GM19468 (cell line): ENCODE results near the gene PRDM16.

ENCODE experiments used
- ATAC-seq: cut with Tn5 transposase; IDR thresholded peaks from one replicate; pipeline ENCODE4 v1.9.1; 2021; ENCODE audit warnings: mild to moderate bottlenecking, moderate library complexity, moderate number of reproducible peaks; ENCODE audit not compliant: unreplicated experiment; ENCODE audit errors: extremely low read depth

The PRDM16 gene

GRCh38 chr1:3438661-3439180, 369.7 kb downstream of the PRDM16 start:
- no peak for ATAC-seq

- no peak for ATAC-seq
These were observed 370.6 kb downstream of the PRDM16 start for GRCh38 chr1:3439346-3440299.

- no peak for ATAC-seq
These were observed 371.3 kb downstream of the PRDM16 start for GRCh38 chr1:3440300-3440681.

- no peak for ATAC-seq
These were observed 371.9 kb downstream of the PRDM16 start for GRCh38 chr1:3440711-3441409.

- no peak for ATAC-seq
These were observed 372.4 kb downstream of the PRDM16 start for GRCh38 chr1:3441410-3441847.

GRCh38 chr1:3441880-3442279, 372.9 kb downstream of the PRDM16 start:
- ATAC-seq, result no peak

GRCh38 chr1:3442331-3442730, 373.3 kb downstream of the PRDM16 start:
- ATAC-seq, result no peak

GRCh38 chr1:3442901-3443300, 373.9 kb downstream of the PRDM16 start:
- no peak for ATAC-seq

- no peak for ATAC-seq
These were observed 374.8 kb downstream of the PRDM16 start for GRCh38 chr1:3443807-3444206.

GRCh38 chr1:3444298-3444697, 375.3 kb downstream of the PRDM16 start:
- ATAC-seq, result no peak

- no peak for ATAC-seq
These were observed 375.7 kb downstream of the PRDM16 start for GRCh38 chr1:3444736-3445135.

- no peak for ATAC-seq
These were observed 381.3 kb downstream of the PRDM16 start for GRCh38 chr1:3450202-3450863.

- ATAC-seq, result no peak
These were observed 382.0 kb downstream of the PRDM16 start for GRCh38 chr1:3450983-3451382.

GRCh38 chr1:3451994-3452865, 383.2 kb downstream of the PRDM16 start:
- ATAC-seq, result no peak

GRCh38 chr1:3452866-3453175, 383.8 kb downstream of the PRDM16 start:
- no peak for ATAC-seq

- no peak for ATAC-seq
These were observed 384.3 kb downstream of the PRDM16 start for GRCh38 chr1:3453203-3453761.

- no peak for ATAC-seq
These were observed 385.1 kb downstream of the PRDM16 start, which contains the start of gene ARHGEF16 for GRCh38 chr1:3453891-3454810. Gene ARHGEF16 (plus strand): TSS chr1:3454665. CDS start chr1:3463085, 8,420 bp downstream.
